Loucy (cell line): Measurements from ENCODE around the gene SNX24.
"Not testable (repeated sequence)": the region's sequence is repeated elsewhere in the genome, so short reads cannot be mapped to it uniquely, and the experiment has no call there.

Experiments
- EZH2phosphoT487 ChIP-seq: fragments of 200-600 bp; IDR thresholded peaks from 2 replicates; pipeline ENCODE4 v1.6.1; 2018; ENCODE audit warnings: antibody characterized with exemption, mild to moderate bottlenecking, moderate library complexity, borderline replicate concordance
- TF ChIP-seq, protein P1 (sequence below): fragments of 200-600 bp; sonication (generic); conservative IDR thresholded peaks from 2 replicates; pipeline ENCODE4 v1.5.1; 2014; ENCODE audit warnings: mild to moderate bottlenecking, antibody characterized with exemption, low read length

DNA sequence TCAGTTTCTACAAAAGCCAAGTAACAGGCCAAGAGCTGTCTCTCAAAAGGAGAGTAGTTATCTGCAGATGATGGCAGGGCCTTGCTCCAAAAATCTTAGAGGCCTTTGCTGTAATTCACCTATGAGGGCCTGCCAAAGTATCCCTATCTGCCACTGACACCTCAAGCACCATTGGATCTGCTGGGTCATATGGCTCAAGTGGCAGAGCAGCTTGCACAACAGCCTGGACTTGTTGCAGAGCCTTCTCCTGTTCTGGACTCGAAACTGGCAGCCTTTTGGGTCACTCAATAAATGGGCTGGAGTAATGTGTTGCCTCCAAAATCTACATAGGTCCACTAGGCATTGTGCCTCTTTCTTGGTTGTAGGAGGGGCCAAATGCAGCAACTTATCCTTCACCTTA is 128.3 kb downstream of the SNX24 start:
- TF ChIP-seq, protein P1, sequence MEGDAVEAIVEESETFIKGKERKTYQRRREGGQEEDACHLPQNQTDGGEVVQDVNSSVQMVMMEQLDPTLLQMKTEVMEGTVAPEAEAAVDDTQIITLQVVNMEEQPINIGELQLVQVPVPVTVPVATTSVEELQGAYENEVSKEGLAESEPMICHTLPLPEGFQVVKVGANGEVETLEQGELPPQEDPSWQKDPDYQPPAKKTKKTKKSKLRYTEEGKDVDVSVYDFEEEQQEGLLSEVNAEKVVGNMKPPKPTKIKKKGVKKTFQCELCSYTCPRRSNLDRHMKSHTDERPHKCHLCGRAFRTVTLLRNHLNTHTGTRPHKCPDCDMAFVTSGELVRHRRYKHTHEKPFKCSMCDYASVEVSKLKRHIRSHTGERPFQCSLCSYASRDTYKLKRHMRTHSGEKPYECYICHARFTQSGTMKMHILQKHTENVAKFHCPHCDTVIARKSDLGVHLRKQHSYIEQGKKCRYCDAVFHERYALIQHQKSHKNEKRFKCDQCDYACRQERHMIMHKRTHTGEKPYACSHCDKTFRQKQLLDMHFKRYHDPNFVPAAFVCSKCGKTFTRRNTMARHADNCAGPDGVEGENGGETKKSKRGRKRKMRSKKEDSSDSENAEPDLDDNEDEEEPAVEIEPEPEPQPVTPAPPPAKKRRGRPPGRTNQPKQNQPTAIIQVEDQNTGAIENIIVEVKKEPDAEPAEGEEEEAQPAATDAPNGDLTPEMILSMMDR: not testable (repeated sequence)
- not testable (repeated sequence) for TF ChIP-seq EZH2phosphoT487
